ENCODE measurements around the gene DEFB125. TPM values are rescaled to one million over a fixed set of nuclear protein-coding genes. Genes with fewer than 3 reads are reported as not detected.
"Not testable (repeated sequence)": the region's sequence is repeated elsewhere in the genome, so short reads cannot be mapped to it uniquely, and the experiment has no call there.

The DEFB125 gene
- not detected in 2 replicates for total RNA-seq

GRCh38 chr20:87401-87800, at the start of gene DEFB125:
TSS of gene DEFB125 (plus strand) at chr20:87672. CDS start at chr20:87710, 38 bp downstream.
- no peak for DNase-seq (ENCODE audit: low read depth in 2 of 2)

GRCh38 chr20:60035-60918, 27.2 kb upstream of the DEFB125 start:
- no peak for DNase-seq (ENCODE audit: low read depth in 2 of 2)

GRCh38 chr20:61230-61629, 26.2 kb upstream of the DEFB125 start:
- no peak for DNase-seq (ENCODE audit: low read depth in 2 of 2)

DNA sequence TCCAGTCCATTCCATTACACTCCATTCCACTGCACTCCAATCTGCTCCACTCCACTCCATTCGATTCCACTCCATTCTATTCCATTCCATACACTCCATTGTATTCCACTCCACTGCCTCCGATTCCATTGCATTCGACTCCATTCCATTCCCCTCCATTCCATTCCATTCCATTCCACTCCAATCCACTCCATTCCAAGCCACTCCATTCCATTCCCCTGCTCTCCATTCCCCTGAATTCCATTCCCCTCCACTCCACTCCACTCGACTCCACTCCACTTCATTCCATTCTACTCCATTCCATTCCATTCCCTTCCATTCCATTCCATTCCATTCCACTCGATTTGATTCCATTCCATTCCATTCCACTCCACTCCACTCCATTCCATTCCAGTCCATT, 25.7 kb upstream of the DEFB125 start:
- DNase-seq (ENCODE audit: low read depth in 2 of 2) = no peak

GRCh38 chr20:62487-62886, 25.0 kb upstream of the DEFB125 start:
- no peak for DNase-seq (ENCODE audit: low read depth in 2 of 2)

DNA sequence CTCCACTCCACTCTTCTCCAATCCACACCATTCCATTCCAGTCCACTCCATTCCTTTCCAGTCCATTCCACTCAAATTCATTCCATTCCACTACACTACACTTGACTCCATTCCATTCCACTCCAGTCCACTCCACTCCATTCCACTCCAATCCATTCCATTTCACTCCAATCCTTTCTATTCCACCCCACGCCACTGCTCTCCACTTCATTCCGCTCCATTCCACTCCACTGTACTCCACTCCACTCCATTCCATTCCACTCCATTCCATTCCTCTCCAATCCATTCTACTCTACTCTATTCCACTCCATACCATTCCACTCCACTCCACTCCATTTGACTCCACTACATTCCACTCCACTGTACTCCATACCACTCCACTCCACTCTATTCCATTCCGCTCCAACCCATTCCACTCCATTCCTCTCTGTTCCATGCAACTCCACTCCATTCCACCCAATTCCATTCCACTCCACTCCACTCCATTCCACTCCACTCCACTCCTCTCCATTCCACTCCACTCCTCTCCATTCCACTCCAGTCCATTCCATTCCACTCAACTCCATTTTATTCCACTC, 23.4 kb upstream of the DEFB125 start:
- no peak for DNase-seq (ENCODE audit: low read depth in 2 of 2)

DNA sequence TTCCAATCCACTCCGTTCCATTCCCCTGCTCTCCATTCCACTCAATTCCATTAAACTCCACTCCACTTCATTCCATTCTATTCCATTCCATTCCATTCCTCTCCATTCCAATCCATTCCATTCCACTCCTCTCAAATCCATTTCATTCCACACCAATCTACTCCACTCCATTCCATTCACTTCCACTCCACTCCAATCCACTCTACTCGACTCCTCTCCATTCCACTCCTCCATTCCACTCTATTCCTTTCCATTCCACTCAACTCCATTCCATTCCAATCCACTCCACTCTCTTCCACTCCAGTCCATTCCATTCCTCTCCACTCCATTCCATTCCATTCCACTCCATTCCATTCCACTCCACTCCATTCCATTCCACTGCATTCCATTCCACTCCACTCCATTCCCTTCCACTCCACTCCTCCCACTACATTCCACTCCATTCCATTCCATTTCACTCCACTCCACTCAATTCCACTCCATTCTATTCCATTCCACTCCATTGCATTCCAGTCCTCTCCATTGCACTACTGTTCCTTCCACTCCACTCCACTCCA, 22.6 kb upstream of the DEFB125 start:
- DNase-seq (ENCODE audit: low read depth in 2 of 2) = no peak

- no peak for DNase-seq (ENCODE audit: low read depth in 2 of 2)
These were observed 10.2 kb upstream of the DEFB125 start for GRCh38 chr20:77231-77630.

DNA sequence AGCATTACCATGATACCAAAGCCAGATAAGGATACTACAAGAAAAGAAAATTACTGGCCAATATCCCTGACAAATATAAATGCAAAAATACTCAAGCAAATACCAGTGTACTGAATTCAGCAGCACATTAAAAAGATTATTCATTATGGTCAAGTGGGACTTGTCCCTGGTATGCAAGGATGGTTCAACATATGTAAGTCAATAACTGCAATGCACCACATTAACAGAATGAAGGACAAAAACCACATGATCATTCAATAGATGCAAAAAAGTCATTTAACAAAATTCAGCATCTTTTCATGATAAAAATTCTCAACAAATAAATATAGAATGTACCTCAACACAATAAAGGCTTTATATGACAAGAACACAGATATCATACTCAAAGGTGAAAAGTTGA, 9.1 kb upstream of the DEFB125 start:
- no peak for DNase-seq (ENCODE audit: low read depth in 2 of 2)

DNA sequence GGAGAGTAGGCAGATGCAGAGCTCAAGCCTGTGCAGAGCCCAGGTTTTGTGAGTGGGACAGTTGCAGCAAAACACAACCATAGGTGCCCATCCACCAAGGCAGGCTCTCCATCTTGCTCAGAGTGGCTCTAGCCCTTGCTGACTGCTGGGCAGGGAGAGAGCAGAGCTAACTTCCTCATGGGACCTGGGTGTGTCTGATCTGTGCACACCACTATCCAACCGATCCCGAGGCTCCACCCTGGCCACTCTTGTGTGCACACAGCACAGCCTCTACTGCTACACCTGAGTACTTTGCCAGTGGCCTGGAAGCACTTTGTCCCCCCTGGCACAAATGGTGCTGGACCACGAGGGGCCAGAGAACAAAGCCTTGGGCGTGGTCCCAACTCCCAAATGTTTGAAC, 7.9 kb upstream of the DEFB125 start:
- no peak for DNase-seq (ENCODE audit: low read depth in 2 of 2)

GRCh38 chr20:90651-91050, 3.2 kb downstream of the DEFB125 start:
- DNase-seq (ENCODE audit: low read depth in 2 of 2) = no peak

- no peak for DNase-seq (ENCODE audit: low read depth in 2 of 2)
These were observed 6.2 kb downstream of the DEFB125 start for GRCh38 chr20:93641-94040.

DNA sequence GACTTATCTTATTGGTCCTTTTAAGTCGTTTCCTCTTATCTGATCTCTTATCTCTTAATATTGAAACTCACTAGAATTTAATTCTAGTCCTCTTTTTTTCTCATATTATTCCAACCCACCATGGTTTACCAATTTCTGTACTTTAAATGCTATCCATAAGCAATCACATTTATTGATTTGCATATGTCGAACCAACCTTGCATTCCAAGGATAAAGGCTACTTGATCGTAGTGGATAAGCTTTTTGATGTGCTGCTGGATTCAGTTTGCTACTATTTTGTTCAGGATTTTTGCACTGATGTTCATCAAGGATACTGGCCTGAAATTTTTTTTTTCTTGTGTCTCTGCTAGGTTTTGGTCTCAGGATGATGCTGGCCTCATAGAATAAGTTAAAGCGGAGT, 7.7 kb downstream of the DEFB125 start:
- no peak for DNase-seq (ENCODE audit: low read depth in 2 of 2)

- DNase-seq (ENCODE audit: low read depth in 2 of 2) = not testable (repeated sequence)
These were observed 10.2 kb downstream of the DEFB125 start for GRCh38 chr20:97691-98090.

DNA sequence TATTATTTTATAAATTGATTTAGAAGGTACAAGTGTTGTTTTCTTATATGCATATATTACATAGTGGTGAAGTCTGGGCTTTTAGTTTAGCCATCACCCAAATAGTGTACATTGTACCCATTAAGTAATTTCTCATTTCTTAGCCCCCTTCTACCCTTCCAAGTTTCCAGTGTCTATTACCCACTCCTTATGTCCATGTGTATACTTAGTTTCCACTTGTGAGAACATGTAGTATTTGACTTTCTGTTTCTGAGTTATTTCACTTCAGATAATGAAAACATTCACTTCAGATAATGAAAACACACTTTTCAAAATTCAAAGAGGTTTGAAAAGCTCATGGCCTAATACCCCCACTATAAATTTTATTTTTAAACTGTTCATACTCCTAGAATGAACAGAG, 14.5 kb downstream of the DEFB125 start:
- no peak for DNase-seq (ENCODE audit: low read depth in 2 of 2)

- DNase-seq (ENCODE audit: low read depth in 2 of 2) = no peak
These were observed 16.0 kb downstream of the DEFB125 start for GRCh38 chr20:103456-103855.

DNA sequence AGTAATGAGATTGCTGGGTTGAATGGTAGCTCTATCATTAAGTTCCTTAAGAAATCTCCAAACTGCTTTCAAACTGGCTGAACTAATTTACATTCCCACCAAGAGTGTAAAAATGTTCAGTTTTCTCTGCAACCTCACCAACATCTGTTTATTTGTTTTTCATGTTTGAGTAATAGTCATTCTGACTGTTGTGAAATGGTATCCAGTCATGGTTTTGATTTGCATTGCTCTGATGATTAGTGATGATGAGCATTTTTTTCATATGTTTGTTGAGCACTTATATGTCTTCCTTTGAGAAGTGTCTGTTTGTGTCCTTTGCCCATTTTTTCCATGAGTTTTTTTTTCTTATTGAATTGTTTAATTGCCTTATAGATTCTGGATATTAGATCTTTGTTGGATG, 24.9 kb downstream of the DEFB125 start:
- DNase-seq (ENCODE audit: low read depth in 2 of 2) = no peak

DNA sequence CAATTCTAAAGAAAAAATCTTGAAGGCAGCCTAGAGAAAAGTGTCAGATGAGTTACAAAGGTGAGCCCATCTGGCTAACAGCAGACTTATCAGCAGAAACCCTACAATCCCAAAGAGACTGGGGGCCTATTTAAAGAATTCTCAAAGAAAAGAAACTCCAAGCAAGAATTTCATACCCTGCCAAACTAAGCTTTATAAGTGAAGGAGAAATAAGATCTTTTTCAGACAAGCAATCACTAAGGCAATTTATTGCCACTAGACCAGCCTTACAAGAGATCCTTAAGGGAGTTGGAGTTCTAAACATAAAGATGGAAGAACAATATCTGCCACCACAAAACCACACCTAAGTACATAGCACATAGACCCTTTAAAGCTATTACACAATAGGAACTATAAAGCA, 30.0 kb downstream of the DEFB125 start:
- no peak for DNase-seq (ENCODE audit: low read depth in 2 of 2)

GRCh38 chr20:129786-130323, 42.4 kb downstream of the DEFB125 start:
- DNase-seq (ENCODE audit: low read depth in 2 of 2) = not testable (repeated sequence)

DNA sequence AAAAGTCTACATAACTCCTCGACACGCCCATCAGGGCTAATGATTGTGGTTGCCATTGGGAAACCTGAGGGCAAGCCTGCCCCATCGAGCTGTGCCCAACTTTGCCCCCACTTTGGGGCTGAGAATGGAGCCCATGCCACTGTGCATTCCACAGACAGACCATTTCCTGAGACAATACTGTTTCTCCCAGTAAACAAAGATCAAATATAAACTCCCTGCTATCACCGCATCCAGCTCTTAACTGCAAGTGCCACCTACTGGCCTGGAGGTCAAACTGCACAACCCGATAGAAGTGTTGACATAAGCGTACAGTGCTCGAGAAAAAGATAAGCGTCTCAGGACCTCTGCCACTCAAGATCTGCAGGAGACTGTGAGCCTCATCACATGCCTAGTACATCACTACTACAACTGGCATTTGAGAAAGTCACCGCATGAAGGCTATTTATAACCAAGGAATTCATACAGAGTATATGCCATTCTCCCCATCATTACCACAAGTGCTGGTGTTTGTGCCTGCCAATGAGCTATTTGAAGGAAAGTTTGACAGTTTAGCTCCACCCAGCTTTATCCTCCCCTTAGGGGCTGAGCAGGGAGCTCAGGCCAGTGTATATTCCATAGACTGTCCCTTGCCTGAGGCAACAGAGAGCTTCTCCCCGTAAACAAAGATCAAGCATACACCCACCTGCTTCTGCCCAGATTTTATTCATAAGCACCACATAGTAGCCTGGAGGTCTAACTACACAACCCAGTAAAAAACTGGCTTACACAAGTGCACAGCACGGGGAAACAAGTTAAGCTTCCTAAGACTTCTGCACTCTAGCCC, 50.4 kb downstream of the DEFB125 start:
- DNase-seq (ENCODE audit: low read depth in 2 of 2) = no peak

DNA sequence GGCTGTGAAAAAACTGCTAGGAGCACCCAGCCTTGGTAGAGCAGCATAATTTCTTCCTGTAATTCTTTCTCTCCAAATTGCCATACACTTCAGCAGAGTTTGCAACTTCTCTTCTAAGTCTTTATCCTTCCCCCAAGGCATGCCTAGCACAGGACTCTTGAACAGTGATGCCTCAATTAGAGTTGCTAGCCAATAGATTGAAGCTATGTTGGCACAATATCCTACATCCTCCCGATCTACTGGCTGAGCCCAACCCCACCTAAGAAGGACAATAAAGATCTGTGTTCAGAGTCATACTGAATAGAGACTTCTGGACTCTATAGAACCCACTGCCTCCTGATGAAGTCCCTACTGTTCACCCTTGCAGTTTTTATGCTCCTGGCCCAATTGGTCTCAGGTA, 54.8 kb downstream of the DEFB125 start, which contains the start of gene DEFB126:
Gene DEFB126 (plus strand): TSS at position 301 of the 400 bp plus-strand sequence. CDS start 39 bp downstream, at position 340.
- no peak for DNase-seq (ENCODE audit: low read depth in 2 of 2)

DNA sequence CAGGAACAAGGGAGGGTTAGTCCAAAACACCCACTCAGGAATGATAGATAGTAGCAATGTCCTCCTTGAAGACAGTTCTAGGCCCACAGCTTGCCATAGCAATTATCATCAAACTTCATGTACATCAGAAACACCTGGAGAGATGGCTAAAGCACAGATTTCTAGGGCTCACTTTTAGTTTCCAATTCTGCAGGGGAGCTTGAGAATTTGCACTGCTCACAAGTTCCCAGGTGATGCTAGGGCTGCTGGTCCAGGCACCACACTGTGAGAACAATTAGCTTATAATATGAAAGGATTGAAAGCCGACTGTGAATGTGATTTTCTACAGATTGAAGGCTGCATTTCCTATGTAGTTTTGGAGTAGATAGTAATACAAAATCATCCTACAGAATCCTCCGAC, 58.4 kb downstream of the DEFB125 start:
- DNase-seq (ENCODE audit: low read depth in 2 of 2) = no peak

Data from lung microvascular endothelial cell (primary cell).